Osteoblast (primary cell): ENCODE data around the gene BRD7. TPM values are rescaled to one million over a fixed set of nuclear protein-coding genes. Genes with fewer than 3 reads are reported as not detected.

ENCODE experiments used
- DNase-seq: peaks from one replicate; pipeline ENCODE4 v3.0.0; 2011; ENCODE audit warnings: low spot score, mixed read lengths; ENCODE audit not compliant: insufficient read length; ENCODE audit errors: missing footprints
- H2AFZ ChIP-seq: 2 replicates; pipeline ENCODE4 v1.6.0; 2011; ENCODE audit warnings: mild to moderate bottlenecking, low read length
- H3K27ac ChIP-seq: 2 replicates; pipeline ENCODE4 v1.5.1; 2011; ENCODE audit warnings: mild to moderate bottlenecking, low read depth, low read length, moderate library complexity
- H3K27me3 ChIP-seq: 2 replicates; pipeline ENCODE4 v1.6.0; 2012; ENCODE audit warnings: mild to moderate bottlenecking, control low read depth, inconsistent platforms, low read length, moderate library complexity; ENCODE audit not compliant: insufficient read depth
- H3K36me3 ChIP-seq: 2 replicates; pipeline ENCODE4 v1.5.1; 2011; ENCODE audit warnings: mild to moderate bottlenecking, low read length, control low read depth, moderate library complexity; ENCODE audit not compliant: insufficient read depth
- H3K4me1 ChIP-seq: 2 replicates; pipeline ENCODE4 v1.5.1; 2011; ENCODE audit warnings: mild to moderate bottlenecking, low read length, control low read depth, moderate library complexity; ENCODE audit not compliant: insufficient read depth
- H3K4me2 ChIP-seq: 2 replicates; pipeline ENCODE4 v1.6.0; 2011; ENCODE audit warnings: mild to moderate bottlenecking, low read length; ENCODE audit not compliant: insufficient read depth
- H3K4me3 ChIP-seq: fragments of 200-600 bp; sonication (generic); 3 replicates; pipeline ENCODE4 v1.5.1; 2012; ENCODE audit warnings: mild to moderate bottlenecking, low read length, inconsistent platforms; ENCODE audit not compliant: insufficient read depth
- H3K79me2 ChIP-seq: 2 replicates; pipeline ENCODE4 v1.6.0; 2012; ENCODE audit warnings: mild to moderate bottlenecking, low read length, control low read depth, inconsistent platforms; ENCODE audit not compliant: insufficient read depth
- H3K9me3 ChIP-seq: 2 replicates; pipeline ENCODE4 v1.5.1; 2011; ENCODE audit warnings: low read depth, low read length, control low read depth
- H4K20me1 ChIP-seq: 2 replicates; pipeline ENCODE4 v1.6.0; 2012; ENCODE audit warnings: mild to moderate bottlenecking, low read length, control low read depth; ENCODE audit not compliant: insufficient read depth
- total RNA-seq: library from RNA; depleted of rRNA; stranded (reverse); fragments of >200 nt; gene quantifications from 2 replicates; pipeline ENCODE4 v1.2.3, GENCODE V29; 2012
- TF ChIP-seq, protein P1 (sequence below): IDR thresholded peaks from 2 replicates; pipeline ENCODE4 v1.5.1; 2011; ENCODE audit warnings: mild to moderate bottlenecking, low read depth, low read length, moderate library complexity; ENCODE audit errors: extremely low read depth

The BRD7 gene
- total RNA-seq, 1 donor, result 22.8 TPM

DNA sequence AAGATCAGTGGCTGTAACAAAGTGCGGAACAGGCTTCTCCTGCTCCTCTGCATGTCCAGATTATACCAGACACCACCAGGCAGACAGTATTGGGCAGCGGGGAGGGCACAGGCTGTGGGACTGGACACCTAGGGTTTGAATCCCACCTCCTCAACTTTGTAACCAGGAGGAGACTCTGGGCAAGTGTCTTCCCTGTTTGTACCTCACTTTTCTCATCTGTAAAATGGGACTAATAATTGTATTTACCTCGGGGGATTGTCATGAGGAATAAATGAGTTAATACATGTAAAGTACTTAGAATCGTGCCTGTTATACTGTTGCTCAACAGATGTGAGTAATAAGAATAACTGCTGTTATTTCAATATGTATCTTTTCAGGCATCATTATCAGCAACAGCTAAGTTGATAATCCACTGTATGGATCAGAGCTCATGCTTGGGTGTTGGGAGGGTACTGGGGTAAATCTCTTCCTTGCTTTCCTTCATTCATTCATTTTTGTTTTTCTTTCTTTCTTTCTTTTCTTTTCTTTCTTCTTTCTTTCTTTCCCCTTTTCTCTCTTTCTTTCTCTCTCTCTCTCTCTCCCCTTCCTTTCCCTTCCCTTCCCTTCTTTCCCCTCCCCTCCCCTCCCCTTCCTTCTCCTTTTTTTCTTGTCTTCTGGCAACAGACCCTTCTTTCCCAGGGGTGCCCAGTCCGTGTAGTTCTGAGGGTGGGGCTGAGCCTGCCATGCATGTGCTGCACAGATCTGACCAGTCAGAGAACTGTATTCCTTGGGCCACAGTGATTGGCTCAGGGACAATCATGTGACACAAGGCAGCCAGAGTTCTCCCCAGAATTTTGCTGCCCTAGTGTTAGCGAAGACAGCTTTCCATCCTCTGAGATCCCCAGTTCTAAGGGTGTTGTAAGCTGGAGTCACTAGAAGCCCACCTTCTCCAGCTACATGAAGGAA, 25.3 kb upstream of the BRD7 start:
- Histone ChIP-seq H3K4me3 (no peak overlapping the region), H4K20me1 (no peaks in the 10 kb centered on the region), H3K79me2 (no peaks in the 10 kb centered on the region), H3K27me3 (no peaks in the 10 kb centered on the region), H3K4me2 (no peak overlapping the region), H3K9me3 (no peaks in the 10 kb centered on the region), H3K36me3 (no peaks in the 10 kb centered on the region), H3K27ac (no peak overlapping the region), H2AFZ (no peak overlapping the region), H3K4me1 (no peaks in the 10 kb centered on the region)
- TF ChIP-seq, protein P1, sequence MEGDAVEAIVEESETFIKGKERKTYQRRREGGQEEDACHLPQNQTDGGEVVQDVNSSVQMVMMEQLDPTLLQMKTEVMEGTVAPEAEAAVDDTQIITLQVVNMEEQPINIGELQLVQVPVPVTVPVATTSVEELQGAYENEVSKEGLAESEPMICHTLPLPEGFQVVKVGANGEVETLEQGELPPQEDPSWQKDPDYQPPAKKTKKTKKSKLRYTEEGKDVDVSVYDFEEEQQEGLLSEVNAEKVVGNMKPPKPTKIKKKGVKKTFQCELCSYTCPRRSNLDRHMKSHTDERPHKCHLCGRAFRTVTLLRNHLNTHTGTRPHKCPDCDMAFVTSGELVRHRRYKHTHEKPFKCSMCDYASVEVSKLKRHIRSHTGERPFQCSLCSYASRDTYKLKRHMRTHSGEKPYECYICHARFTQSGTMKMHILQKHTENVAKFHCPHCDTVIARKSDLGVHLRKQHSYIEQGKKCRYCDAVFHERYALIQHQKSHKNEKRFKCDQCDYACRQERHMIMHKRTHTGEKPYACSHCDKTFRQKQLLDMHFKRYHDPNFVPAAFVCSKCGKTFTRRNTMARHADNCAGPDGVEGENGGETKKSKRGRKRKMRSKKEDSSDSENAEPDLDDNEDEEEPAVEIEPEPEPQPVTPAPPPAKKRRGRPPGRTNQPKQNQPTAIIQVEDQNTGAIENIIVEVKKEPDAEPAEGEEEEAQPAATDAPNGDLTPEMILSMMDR, result no peak
- no peak for DNase-seq

DNA sequence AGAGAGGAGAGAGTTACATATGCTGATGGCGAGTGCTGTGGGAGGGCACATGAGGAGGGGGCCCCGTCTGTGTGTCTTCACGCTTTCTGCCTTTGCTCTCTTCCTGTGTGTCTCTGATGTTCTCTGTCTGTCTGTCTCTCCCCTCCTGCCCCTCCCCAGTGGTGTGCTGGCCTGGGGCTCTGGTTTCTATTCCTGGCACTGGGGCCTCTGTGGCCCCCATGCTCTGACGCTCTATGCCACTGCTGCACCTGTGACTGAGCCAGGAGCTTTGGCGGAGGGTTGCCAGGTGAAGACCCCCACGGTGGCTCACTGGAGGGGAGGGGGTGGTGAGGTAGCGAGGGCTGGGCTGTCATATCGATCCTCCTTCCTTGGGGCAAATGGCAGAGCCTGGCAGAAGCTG, 24.6 kb upstream of the BRD7 start:
- TF ChIP-seq, protein P1, result no peak
- Histone ChIP-seq H3K4me2 (no peak overlapping the region), H3K9me3 (no peaks in the 10 kb centered on the region), H4K20me1 (no peaks in the 10 kb centered on the region), H3K79me2 (no peaks in the 10 kb centered on the region), H3K4me3 (no peak overlapping the region), H3K27ac (no peak overlapping the region), H2AFZ (no peak overlapping the region), H3K36me3 (no peaks in the 10 kb centered on the region), H3K4me1 (no peaks in the 10 kb centered on the region), H3K27me3 (no peaks in the 10 kb centered on the region)
- no peak for DNase-seq

DNA sequence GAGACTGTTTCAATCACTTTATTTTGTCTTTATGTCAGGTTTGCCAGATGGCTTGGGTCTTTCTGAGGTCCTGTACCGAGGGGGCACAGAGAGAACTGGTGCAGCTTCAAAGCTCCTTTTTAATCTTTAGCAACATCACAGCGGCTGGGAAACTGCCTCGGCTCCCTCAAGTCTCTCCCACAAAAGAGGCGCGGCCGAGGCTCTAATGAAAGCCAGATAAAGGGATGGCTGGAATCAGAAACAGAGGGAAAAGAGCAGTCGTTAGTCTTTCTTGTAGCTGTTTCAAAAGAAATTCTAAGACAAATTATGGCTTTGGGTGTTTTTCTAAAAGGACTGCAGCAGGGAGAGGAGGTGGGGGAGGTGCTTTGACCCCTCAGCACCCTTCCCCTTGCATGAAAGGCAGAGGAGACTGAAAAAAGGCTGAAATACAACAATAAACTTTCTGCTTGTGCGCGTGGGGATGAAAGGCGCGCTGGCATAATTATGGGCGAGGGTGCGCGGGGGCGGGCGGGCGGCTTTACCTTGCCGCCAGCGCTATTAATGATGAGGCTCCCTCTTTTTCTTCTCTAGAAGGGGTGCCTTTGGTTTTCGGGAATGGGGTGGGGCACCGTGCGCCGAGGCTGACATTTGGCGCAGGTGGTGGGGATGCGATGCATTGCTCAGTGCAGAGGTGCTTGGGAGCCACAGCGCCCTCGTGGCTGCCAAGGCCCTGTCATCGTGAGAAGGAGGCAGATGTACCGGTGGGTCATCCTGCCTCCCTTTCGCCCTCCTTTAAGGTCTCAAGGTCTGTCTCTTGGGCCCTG, 22.3 kb upstream of the BRD7 start:
- TF ChIP-seq, protein P1, result no peak
- DNase-seq, result no peak
- Histone ChIP-seq H3K27me3 (peaks cover 5% of the 10 kb centered on the region), H3K4me2 (no peak overlapping the region), H3K4me1 (no peaks in the 10 kb centered on the region), H3K4me3 (no peak overlapping the region), H3K27ac (no peak overlapping the region), H3K79me2 (no peaks in the 10 kb centered on the region), H3K9me3 (no peaks in the 10 kb centered on the region), H2AFZ (no peak overlapping the region), H3K36me3 (no peaks in the 10 kb centered on the region), H4K20me1 (no peaks in the 10 kb centered on the region)

DNA sequence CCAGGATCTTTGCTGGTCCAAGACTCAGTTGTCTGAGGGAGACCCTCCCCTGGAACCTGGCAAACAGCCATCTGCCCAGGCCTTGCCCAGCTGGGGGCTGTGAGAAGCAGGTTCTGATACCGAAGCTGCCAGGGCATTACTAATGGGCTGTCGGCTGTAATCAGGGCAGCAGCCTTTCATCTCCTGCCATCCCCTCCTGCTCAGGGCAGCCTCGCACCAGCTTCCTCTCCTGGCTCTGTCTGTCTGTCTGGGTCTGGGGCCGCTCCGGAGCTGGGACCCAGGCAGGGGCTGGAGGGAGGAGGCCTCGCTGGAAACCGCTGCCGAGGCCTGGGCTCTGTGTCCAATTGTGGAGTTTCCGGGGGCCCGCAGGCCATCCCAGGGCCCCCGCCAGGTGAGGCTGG, 21.6 kb upstream of the BRD7 start:
- H2AFZ ChIP-seq, result no peak overlapping the region
- TF ChIP-seq, protein P1, result no peak

More for the DNA sequence above, 21.6 kb upstream of the BRD7 start:
- H3K4me2 ChIP-seq, result no peak overlapping the region
- peaks cover 5% of the 10 kb centered on the region for H3K27me3 ChIP-seq
- no peaks in the 10 kb centered on the region for H3K36me3 ChIP-seq
- no peaks in the 10 kb centered on the region for H3K4me1 ChIP-seq
- no peak for DNase-seq
- no peak overlapping the region for H3K27ac ChIP-seq
- no peak overlapping the region for H3K4me3 ChIP-seq
- H3K9me3 ChIP-seq, result no peaks in the 10 kb centered on the region
- no peaks in the 10 kb centered on the region for H4K20me1 ChIP-seq
- H3K79me2 ChIP-seq, result no peaks in the 10 kb centered on the region
